ENCODE data around the gene LCNL1. TPM values are rescaled to one million over a fixed set of nuclear protein-coding genes. Genes with fewer than 3 reads are reported as not detected.
A peak's percentile ranks its signal among the peaks of the same experiment; 100 is the strongest.

The LCNL1 gene
- total RNA-seq, 1 donor from 2014 or later = not detected

DNA sequence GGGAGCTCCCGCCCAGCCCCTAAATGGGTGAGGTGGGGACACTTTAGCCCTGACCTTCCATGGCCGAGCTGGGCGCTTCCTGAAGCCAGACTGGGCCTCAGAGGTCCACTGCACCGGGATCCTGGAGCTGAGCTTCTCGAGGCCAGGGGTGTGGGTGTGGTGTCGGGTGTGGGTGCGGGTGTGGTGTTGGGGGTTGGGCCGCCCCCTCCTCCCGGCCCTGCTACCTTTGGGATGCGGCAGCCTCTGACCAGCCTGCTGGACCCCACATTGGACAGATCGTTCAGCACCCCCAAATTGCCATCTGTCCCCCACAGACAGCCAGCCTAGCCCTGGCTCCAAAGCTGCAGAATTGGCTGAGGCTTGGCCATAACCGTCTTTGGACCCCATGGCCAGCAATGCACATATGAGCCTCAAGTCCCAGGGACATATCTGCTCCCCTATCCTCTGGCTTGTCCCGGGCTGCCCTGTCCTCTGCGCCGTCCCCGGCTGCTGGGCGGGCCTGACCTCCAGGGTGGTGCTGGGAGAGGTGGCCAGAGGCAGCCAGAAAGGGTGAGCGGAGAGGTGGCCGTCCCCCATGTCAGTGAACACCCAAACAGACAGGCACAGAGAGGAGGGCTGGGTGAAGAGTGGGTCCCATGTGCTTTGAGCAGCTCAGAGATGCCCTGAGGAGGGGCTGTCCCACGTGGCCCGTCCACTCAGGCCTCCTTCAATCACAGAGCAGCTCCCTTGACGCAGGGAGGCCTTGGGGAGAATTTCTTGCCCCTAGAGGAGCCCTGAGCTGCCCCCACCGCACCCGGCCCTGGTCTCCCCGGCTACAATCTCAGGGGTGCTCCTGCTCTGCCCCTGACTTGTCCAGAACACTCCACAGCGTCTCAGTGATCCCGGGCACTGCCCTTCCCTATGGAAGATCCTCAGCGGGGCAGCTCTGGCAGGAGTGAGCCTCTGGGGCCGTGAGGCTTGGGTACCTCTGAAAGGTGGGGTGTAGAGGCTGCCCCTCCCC is 8.9 kb upstream of the LCNL1 start:
- H3K36me3 Mint-ChIP-seq = no peaks in the 10 kb centered on the region
- no peaks in the 10 kb centered on the region for H3K9me3 Mint-ChIP-seq
- no peaks in the 10 kb centered on the region for H3K4me1 Mint-ChIP-seq (ENCODE audit: unreplicated experiment)
- H3K4me3 Mint-ChIP-seq = no peak overlapping the region
- no peak for DNase-seq (ENCODE audit: extremely low spot score, unreplicated experiment)
- TF ChIP-seq, protein P1, sequence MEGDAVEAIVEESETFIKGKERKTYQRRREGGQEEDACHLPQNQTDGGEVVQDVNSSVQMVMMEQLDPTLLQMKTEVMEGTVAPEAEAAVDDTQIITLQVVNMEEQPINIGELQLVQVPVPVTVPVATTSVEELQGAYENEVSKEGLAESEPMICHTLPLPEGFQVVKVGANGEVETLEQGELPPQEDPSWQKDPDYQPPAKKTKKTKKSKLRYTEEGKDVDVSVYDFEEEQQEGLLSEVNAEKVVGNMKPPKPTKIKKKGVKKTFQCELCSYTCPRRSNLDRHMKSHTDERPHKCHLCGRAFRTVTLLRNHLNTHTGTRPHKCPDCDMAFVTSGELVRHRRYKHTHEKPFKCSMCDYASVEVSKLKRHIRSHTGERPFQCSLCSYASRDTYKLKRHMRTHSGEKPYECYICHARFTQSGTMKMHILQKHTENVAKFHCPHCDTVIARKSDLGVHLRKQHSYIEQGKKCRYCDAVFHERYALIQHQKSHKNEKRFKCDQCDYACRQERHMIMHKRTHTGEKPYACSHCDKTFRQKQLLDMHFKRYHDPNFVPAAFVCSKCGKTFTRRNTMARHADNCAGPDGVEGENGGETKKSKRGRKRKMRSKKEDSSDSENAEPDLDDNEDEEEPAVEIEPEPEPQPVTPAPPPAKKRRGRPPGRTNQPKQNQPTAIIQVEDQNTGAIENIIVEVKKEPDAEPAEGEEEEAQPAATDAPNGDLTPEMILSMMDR (conservative IDR thresholded peaks at IDR 0.05) = no peak
- H3K27ac Mint-ChIP-seq = no peak overlapping the region
- no peaks in the 10 kb centered on the region for H3K27me3 Mint-ChIP-seq

DNA sequence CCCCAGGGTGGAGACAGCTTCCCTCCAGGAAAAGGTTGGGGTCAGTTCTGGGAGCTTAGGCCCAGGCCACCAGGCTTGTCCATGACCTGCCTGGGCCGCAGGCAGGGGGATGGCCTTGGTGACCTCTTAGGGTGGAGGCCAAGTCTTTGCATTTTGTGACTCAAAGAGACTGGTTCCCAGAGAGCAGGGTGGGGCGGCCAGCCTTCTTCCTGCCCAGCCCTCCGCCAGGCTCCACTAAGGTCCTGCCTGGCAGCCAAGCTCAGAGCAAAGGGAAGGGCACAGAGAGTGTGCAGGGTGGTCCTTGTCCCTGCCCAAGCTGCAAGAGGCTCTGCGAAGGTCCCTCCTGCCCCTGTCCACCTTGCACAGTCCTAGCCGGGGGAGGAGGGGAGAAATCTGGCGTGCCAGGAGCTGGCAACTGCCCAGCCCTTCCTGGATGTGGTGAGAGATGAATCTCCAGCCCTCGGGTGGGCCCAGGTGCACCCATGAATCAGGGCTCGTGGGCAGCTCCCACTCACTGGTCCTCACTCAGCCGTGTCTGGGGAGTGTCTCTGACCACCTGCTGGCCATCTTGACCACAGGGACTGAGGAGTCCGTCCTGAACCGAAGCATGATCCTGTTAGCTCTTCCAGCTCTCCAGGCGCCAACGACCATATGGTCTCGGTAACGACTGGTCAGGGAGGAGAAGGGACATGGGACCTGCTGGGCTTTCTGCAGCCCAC is 7.8 kb upstream of the LCNL1 start:
- no peaks in the 10 kb centered on the region for H3K27me3 Mint-ChIP-seq
- no peaks in the 10 kb centered on the region for H3K36me3 Mint-ChIP-seq
- no peaks in the 10 kb centered on the region for H3K4me1 Mint-ChIP-seq (ENCODE audit: unreplicated experiment)
- H3K9me3 Mint-ChIP-seq = no peaks in the 10 kb centered on the region
- TF ChIP-seq, protein P1 (conservative IDR thresholded peaks at IDR 0.05) = no peak
- DNase-seq (ENCODE audit: extremely low spot score, unreplicated experiment) = no peak
- no peak overlapping the region for H3K4me3 Mint-ChIP-seq
- no peak overlapping the region for H3K27ac Mint-ChIP-seq

DNA sequence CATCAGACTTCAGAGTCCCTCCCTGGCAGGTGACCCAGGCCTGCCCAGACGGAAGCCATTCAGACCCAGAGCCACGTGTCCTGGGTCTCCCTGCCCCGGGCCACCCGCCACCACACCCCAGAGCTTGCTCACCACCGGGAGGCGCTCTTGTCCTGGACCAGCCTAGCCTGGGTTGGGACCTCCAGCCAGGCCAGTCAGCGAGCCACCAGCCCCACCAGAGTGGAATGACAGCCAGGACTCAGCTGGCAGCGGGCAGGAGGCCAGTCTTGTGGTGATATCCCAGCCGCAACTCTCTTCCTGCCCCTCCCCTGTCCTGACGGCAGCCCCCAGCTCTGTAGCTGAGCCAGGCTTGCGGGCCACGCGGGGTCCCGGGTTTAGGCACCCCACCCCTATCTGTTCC is 7.1 kb upstream of the LCNL1 start:
- TF ChIP-seq, protein P1 (conservative IDR thresholded peaks at IDR 0.05) = peak; percentile 24
- DNase-seq (ENCODE audit: extremely low spot score, unreplicated experiment) = no peak
- peaks cover 2% of the 10 kb centered on the region for H3K4me1 Mint-ChIP-seq (ENCODE audit: unreplicated experiment)
- no peaks in the 10 kb centered on the region for H3K27me3 Mint-ChIP-seq
- no peaks in the 10 kb centered on the region for H3K36me3 Mint-ChIP-seq
- no peak overlapping the region for H3K4me3 Mint-ChIP-seq
- H3K9me3 Mint-ChIP-seq = no peaks in the 10 kb centered on the region
- no peak overlapping the region for H3K27ac Mint-ChIP-seq

DNA sequence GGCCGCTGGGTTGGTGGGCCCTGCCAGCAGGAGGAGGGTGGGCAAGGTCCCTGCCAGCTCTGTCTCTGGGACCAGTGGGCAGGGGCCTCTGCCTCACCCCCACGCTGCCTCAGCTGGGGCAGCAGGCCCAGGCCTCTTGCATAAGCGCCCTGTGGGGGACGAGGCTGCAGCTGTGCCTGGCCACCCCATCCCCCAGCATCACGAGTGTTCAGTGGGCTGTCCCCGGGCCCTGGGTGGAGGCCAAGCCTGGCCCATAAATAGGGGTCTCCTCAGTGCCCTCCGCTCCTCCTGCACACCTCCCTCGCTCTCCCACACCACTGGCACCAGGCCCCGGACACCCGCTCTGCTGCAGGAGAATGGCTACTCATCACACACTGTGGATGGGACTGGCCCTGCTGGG is 5.6 kb upstream of the LCNL1 start, which contains the start of gene PTGDS:
PTGDS (plus strand) TSS at position 282 of the 400 bp plus-strand sequence; CDS start at position 357, 75 bp downstream.
- TF ChIP-seq, protein P1 (conservative IDR thresholded peaks at IDR 0.05) = no peak
- Mint-ChIP-seq H3K4me1 (ENCODE audit: unreplicated experiment) (peaks cover 5% of the 10 kb centered on the region), H3K4me3 (peak within 1 kb of the TSS; percentile 34)

DNA sequence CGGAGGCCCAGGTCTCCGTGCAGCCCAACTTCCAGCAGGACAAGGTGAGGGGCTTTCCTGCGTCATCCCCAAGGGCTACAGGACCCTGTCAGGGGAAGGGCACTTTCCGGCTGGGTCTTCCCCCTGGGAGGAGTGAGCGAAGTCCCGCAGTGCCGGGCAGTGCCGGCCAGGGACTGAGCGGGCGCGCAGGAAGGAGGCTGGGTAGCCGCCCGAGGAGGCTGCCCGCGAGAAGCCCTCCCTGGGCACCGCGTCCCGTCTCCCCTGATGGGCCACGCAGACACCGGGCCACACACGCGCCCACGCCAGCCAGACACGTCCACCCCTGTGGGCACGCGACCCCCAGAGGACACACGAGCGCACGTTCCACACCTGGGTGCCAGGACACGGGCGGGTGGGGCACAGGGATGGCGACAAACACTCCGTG is 5.1 kb upstream of the LCNL1 start:
- H3K27me3 Mint-ChIP-seq = no peaks in the 10 kb centered on the region
- H3K4me1 Mint-ChIP-seq (ENCODE audit: unreplicated experiment) = peaks cover 5% of the 10 kb centered on the region
- H3K27ac Mint-ChIP-seq = no peak overlapping the region
- no peaks in the 10 kb centered on the region for H3K9me3 Mint-ChIP-seq
- no peak for DNase-seq (ENCODE audit: extremely low spot score, unreplicated experiment)
- H3K36me3 Mint-ChIP-seq = no peaks in the 10 kb centered on the region
- H3K4me3 Mint-ChIP-seq = peak overlapping the region; percentile 34
- TF ChIP-seq, protein P1 (conservative IDR thresholded peaks at IDR 0.05) = no peak

More for the DNA sequence above, 5.6 kb upstream of the LCNL1 start, which contains the start of gene PTGDS:
- no peaks in the 10 kb centered on the region for H3K27me3 Mint-ChIP-seq
- no peaks in the 10 kb centered on the region for H3K9me3 Mint-ChIP-seq
- DNase-seq (ENCODE audit: extremely low spot score, unreplicated experiment) = no peak
- H3K36me3 Mint-ChIP-seq = no peaks in the 10 kb centered on the region
- no peak within 1 kb of the TSS for H3K27ac Mint-ChIP-seq
